ENCODE results near the gene EFCAB11.

- TF ChIP-seq CTCF (optimal IDR thresholded peaks at IDR 0.05 in 1 of 3, IDR thresholded peaks at IDR 0.05 in 1 of 3, conservative IDR thresholded peaks at IDR 0.05 in 1 of 3; ENCODE audit: extremely low read depth in 1 of 3, insufficient read depth in 2 of 3, low read length in 3 of 3) (no peak), EZH2 (IDR thresholded peaks at IDR 0.05; ENCODE audit: low read length) (no peak)
Measured at GRCh38 chr14:89990218-89990617, 35.7 kb upstream of the EFCAB11 start.
